ENCODE measurements around the gene MTA3.
A peak's percentile ranks its signal among the peaks of the same experiment; 100 is the strongest.
"Not testable (repeated sequence)": the region's sequence is repeated elsewhere in the genome, so short reads cannot be mapped to it uniquely, and the experiment has no call there.

MTA3 gene

DNA sequence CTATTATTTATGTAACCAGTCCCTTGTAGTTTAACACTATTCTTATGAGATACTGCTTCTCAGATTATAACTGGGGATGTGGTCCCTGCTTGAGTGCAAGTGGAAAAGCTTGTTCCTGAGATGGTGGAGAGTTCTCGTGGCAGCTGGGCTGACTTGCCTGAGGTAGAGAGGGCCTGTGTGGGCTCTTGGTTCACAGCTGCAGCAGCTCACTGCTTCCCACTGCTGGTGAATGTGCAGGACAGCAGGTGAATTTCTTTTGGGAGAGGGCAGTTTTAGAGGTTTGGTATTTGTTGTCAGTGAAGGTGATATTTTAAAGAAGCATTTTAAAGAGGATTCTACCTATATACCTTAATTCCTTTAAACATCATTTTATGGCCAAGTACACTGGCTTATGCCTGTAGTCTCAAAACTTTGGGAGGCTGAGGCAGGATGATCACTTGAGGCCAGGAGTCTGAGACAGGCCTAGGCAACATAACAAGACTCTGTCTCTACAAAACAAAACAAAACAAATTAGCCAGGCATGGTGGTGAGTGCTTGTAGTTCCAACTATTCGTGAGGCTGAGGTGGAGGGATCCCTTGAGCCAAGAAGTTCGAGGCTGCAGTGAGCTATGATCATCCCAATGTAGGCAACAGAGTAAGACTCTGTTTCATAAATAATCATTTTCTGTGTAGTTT, 94.8 kb downstream of the MTA3 start:
- DNase-seq (ENCODE audit: low spot score) = peak; percentile 77

- DNase-seq (ENCODE audit: low spot score) = no peak
Observed at GRCh38 chr2:42663828-42664227, 95.4 kb downstream of the MTA3 start.

- no peak for DNase-seq (ENCODE audit: low spot score)
Observed at GRCh38 chr2:42673989-42674579, 105.7 kb downstream of the MTA3 start.

DNA sequence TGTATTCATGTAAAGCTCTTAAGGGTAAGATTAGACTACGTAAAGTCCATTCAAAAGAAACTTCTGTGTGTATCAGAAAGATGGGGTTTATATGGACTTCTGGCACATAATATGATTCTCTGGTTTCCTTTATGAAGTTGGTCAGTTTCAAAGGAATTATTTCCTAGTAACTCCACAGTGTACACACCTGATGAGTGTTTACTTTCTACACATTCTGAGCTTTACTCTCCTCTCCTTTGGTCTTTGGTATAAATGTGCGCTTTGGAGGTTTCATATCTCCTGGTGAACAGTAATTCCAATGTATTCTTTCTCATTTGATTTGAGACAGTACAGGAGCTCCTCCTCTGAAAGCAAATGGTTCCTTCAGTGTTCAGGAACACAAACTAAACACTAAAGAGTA, 107.4 kb downstream of the MTA3 start:
- no peak for DNase-seq (ENCODE audit: low spot score)

GRCh38 chr2:42685303-42685702, 116.9 kb downstream of the MTA3 start:
- DNase-seq (ENCODE audit: low spot score) = no peak

- no peak for DNase-seq (ENCODE audit: low spot score)
Observed at GRCh38 chr2:42693013-42693615, 124.7 kb downstream of the MTA3 start.

- no peak for DNase-seq (ENCODE audit: low spot score)
Observed at GRCh38 chr2:42693688-42694479, 125.5 kb downstream of the MTA3 start.

GRCh38 chr2:42696987-42697386, 128.6 kb downstream of the MTA3 start:
- DNase-seq (ENCODE audit: low spot score) = no peak

GRCh38 chr2:42698940-42699339, 130.5 kb downstream of the MTA3 start:
- DNase-seq (ENCODE audit: low spot score) = no peak

- no peak for DNase-seq (ENCODE audit: low spot score)
Observed at GRCh38 chr2:42706836-42707235, 138.4 kb downstream of the MTA3 start.

- no peak for DNase-seq (ENCODE audit: low spot score)
Observed at GRCh38 chr2:42708179-42708578, 139.7 kb downstream of the MTA3 start.

DNA sequence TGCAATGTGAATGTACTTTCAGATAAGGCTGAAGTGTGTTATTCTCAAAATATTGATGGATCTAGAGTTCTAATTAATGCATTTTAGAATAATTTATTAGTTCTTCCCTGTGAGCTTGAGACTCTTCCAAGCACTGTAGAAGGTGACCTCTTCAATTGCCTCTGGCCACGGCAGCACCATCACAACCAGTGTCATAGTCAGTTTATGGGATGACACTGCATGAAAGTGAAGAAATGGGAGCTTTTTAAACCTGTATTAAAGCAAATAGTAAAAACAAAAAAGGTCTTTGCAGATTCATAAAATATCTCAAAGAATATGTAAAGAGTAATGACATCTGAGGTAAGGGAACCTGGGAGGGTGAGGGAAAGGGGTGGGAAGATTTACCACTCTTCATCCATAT, 143.5 kb downstream of the MTA3 start:
- no peak for DNase-seq (ENCODE audit: low spot score)

GRCh38 chr2:42712934-42713333, 144.5 kb downstream of the MTA3 start:
- DNase-seq (ENCODE audit: low spot score) = no peak

DNA sequence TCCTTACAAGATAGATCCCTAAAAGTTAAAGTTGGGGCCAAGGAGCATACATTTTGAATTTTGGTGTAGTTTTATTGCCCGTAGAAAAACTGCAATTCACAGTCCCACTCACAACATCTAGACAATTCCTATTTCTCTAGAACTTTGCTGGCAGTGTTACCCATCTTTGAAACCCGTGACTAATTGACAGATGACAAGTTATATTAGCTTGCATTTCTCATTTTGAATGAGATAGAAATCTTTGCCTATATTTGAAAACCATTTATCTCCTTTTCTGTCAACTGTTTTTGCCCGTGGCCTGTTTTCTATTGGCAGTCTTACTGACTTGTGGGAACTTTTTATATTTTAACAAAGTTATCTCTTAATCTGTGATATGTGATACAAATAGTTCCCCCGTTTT, 145.5 kb downstream of the MTA3 start:
- no peak for DNase-seq (ENCODE audit: low spot score)

DNA sequence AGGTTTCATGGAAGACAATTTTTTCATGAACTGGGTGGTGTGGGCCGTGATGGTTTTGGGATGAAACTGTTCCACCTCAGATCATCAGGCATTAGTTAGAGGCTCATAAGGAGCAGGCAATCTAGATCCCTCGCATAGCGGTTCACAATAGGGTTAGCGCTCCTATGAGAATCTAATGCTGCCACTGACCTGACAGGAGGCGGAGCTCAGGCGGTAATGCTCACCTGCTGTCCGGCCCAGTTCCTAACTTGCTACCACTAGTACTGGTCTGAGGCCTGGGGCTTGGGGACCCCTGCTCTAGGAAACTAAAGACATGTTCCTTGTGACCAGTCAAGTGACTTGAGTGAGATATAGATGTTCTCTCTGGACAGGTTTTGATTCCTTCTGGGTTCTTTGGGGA, 146.3 kb downstream of the MTA3 start:
- DNase-seq (ENCODE audit: low spot score) = no peak

DNA sequence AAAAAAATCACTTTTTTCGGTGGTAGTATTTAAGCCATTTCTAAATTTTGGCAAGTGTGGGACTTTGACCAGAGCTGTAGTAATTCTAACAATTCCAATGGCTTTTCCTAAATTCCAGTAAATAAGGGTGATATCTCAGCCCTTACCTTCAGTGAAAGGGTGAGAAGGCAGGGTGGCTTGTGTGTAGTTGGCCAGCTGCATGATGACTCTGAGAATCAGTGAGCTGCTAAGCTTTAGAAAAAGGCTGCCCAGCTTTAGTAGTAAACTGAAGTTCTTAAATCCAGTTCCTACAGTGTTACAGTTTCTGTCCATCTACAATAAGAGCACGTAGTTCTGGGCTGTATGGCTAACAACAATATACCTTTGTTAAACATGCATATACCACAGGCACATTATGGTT, 153.5 kb downstream of the MTA3 start:
- DNase-seq (ENCODE audit: low spot score) = no peak

DNA sequence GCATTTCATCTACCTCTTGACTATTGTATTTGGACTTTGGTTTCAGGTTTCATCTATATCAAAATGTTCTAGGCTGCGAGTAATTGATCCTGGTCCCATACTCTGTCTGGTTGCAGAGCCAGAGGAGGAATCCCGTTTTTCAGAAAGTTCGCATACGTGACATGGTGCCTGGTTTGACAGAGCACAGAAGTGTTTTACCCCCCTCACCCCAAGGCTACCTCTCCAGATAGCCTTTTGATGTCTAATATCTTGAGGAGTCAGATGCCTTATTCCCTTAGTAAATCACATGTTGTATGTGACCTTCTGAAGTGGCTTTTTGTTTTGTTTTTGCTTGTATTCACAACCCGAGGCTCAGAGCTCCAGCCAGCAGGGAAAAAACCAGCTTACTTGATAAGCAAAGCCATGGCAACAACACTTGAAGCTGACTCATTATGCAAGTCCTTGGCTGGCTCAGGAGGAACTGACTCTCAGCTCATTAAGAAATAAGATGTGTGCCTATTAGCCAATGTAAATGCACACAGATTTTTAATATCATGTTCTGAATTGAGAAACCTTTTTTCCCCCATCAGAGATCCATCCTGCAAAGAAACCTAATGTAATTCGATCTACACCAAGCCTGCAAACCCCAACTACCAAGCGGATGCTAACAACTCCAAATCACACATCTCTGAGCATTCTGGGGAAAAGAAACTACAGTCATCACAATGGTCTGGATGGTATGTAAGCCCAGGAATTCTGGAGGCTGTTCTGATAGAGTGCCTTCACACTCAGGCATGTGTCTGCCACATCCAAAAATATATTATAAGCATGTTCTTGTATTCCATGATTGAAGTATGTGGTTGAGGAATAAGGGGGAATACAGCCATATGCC, 154.1 kb downstream of the MTA3 start:
- DNase-seq (ENCODE audit: low spot score) = peak; percentile 79

- no peak for DNase-seq (ENCODE audit: low spot score)
Observed at GRCh38 chr2:42723465-42723864, 155.0 kb downstream of the MTA3 start.

- no peak for DNase-seq (ENCODE audit: low spot score)
Observed at GRCh38 chr2:42724886-42725285, 156.5 kb downstream of the MTA3 start.

GRCh38 chr2:42725657-42726056, 157.2 kb downstream of the MTA3 start:
- no peak for DNase-seq (ENCODE audit: low spot score)

GRCh38 chr2:42726680-42727079, 158.2 kb downstream of the MTA3 start:
- DNase-seq (ENCODE audit: low spot score) = no peak

DNA sequence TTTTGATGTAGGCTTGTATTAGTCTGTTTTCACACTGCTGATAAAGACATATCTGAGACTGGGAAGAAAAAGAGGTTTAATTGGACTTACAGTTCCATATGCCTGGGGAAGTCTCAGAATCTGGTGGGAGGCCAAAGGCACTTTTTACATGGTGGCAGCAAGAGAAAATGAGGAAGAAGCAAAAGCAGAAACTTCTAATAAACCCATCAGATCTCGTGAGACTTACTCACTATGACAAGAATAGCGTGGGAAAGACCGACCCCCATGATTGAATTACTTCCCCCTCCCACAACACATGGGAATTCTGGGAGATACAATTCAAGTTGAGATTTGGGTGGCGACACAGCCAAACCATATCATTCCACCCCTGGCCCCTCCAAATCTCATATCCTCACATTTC, 162.9 kb downstream of the MTA3 start:
- DNase-seq (ENCODE audit: low spot score) = not testable (repeated sequence)
